Inflammatory macrophage treated with lipopolysaccharide for 4 hours (primary cell): ENCODE data around the gene UBE2E1.
A peak's percentile ranks its signal among the peaks of the same experiment; 100 is the strongest.
"Not testable (repeated sequence)": the region's sequence is repeated elsewhere in the genome, so short reads cannot be mapped to it uniquely, and the experiment has no call there.

Experiments
- DNase-seq: peaks from one replicate; pipeline ENCODE4 v3.0.0-alpha.2; 2020

UBE2E1 gene

GRCh38 chr3:23822559-23822958 is 16.8 kb downstream of the UBE2E1 start:
- DNase-seq = no peak

DNA sequence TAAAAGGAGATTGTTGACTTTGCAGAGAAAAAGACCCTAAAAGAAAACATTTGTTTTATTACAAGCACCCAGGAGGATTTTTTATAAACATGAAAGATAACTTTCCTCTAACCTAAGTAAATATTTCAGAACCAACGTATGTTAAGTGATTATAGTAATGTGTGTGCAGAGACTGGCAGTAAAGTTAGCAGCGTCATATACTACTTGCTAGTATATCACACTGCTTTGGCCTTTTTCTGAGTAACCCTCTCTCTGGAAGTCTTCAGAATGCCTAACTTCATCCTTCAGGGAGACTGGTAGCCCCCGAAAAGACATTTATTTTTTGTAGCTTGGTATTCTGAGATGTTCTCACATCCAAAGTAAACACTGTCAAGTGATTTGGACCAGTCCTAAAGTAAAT is 17.9 kb downstream of the UBE2E1 start:
- no peak for DNase-seq

DNA sequence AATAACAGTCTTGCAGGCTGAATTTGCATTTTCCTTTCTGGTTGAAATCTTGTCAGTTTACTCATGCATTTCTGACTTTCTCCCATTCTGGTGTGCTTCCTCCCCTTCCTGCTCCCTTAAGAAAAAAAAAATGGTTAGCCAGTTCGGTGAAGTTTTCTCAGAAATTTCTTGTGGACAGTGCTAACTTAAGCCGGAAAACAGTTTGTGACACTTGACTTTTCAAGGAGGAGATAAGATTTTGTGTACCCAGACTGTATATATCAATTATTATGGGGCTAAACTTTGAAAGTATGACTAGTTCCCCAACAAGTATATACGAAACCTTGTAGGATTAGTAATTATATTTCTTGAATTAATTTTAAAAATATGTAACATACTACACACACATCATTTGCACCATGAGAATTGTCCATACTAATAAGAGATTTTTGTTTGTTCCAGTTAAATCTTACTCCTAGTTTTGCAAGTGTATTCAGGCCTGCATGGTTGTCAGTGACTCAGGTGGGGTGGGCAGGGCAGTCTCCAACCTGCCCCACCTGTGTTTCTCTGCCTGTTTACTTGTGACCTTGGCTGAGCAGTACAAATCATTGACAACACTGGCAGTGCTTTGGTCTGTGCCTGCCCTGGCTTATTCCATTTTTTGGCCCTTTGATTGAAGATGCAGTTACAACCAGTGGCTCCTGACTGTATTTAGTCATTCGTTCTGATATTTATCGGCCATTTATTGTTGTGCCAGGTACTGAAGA is 19.1 kb downstream of the UBE2E1 start:
- DNase-seq = no peak

GRCh38 chr3:23825802-23826201 is 20.0 kb downstream of the UBE2E1 start:
- DNase-seq = no peak

GRCh38 chr3:23826382-23827064 is 20.8 kb downstream of the UBE2E1 start:
- DNase-seq = no peak

DNA sequence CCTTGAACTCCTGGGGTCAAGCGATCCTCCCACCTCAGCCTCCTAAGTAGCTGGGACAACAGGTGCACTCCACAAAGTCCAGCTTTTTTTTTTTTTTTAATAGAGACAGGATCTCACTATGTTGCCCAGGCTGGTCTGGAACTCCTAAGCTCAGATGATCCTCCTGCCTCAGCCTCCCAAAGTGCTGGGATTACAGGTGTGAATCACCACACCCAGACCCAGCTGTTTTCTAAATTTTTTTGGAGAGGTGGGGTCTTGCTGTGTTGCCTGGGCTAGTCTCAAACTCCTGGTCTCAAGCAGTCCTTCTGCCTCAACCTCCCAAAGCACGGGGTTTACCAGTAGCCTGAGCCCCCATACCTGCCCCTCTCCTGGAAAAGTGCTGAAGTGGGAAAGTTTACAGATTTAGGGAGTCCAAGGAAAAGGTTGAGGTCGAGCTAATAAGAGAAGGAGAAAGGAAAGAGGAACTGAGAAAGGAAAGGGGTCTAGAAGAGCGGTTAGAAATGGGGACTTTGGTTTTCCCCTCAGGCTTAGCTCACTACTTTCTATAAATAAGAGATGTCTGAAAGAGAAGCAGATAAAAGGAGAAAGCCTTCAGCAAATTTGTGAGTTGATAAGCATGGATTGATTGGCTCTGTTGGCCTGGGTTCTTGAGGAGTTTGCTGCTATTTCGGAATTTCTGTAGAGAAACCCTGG is 23.6 kb downstream of the UBE2E1 start:
- DNase-seq = peak; percentile 55

DNA sequence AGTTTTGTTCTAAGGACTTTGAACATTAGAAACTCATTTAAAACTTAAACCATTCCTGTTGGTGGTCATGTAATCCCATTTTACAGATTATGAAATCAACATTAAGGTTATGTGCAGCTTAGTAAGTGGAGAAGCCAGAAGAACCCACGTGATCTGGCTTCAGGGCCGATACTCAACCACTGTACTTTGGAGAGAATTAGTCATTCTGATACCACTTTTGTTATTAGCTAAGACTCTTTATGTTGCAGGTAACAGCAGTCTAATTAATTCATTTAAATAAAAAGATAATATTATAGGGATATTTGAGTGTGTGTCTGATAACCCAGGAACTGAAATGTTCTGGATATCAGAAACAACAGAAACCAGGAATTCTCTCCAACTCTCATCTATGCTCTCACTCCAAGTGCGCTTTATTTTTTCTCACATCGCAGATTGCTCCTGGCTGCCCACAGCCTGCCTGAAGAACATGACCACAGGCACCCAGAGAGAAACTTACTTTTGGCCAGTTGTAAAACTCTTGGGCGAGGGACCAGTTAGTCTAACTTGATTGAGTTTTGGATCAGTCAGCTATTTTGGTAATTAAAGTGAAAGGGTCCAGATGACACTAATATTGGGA is 25.2 kb downstream of the UBE2E1 start:
- no peak for DNase-seq

- no peak for DNase-seq
Measured at GRCh38 chr3:23831517-23832394, 26.0 kb downstream of the UBE2E1 start.

GRCh38 chr3:23832523-23832922 is 26.8 kb downstream of the UBE2E1 start:
- DNase-seq = no peak

- DNase-seq = no peak
Measured at GRCh38 chr3:23834082-23834870, 28.5 kb downstream of the UBE2E1 start.

GRCh38 chr3:23835087-23835486 is 29.3 kb downstream of the UBE2E1 start:
- DNase-seq = no peak

DNA sequence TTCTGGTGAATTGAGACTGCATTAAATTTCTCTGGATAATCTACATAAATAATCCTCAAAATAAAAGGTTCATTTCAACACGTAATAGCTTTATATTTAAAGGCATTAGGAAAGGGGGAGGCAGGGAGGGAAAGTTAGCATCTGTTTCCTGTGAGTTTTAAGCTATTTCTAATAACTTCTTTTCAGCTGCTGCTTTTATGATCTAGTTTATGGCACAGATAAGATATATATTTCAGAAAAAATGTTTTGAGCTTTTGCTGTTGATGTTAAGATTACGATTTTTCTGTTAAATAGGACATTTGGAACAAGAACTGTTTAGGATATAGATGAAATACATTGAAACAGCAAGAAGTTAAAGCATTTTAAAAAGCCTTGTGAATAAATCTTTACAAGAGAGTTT is 30.0 kb downstream of the UBE2E1 start:
- no peak for DNase-seq

- DNase-seq = peak; percentile 57
Measured at GRCh38 chr3:23836536-23837230, 30.9 kb downstream of the UBE2E1 start.

DNA sequence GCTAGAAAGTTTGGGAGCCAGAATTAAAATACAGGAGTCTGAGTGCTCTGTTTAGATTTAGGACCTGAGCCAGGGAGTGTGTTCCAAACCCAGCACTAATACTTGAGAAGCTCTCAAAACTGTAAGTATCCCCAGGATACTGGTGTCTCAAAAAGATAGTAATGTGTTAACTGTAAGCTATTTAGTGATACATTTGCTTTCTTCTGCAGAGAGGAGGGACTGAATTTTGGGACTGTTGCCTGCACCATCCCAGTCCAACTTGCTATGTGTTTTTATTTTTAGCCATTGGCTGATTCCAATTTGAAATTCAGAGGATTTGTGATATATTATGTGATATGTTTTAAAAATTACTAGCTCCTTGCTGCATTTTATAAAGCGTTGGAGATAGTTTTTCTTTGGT is 31.5 kb downstream of the UBE2E1 start:
- no peak for DNase-seq

DNA sequence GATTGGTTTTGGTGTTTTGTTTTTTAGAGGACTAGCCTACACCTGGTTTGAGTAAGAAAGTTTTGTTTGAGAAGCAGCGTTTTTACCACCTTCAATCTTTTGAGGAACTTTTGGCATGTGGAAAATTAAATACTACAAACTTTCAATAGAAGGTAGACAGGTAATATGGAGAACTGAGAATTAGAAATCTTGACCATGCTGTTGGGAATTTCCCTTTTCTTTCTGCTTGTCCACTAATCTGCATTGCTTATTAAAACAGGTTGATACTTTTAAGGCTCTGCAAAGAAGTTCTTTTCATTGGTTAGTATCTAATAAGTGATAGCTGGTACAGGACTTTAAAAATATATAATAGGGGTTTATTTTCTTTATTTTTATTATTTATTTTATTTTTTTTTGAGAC is 31.9 kb downstream of the UBE2E1 start:
- DNase-seq = no peak

- DNase-seq = no peak
Measured at GRCh38 chr3:23840521-23840920, 34.8 kb downstream of the UBE2E1 start.

DNA sequence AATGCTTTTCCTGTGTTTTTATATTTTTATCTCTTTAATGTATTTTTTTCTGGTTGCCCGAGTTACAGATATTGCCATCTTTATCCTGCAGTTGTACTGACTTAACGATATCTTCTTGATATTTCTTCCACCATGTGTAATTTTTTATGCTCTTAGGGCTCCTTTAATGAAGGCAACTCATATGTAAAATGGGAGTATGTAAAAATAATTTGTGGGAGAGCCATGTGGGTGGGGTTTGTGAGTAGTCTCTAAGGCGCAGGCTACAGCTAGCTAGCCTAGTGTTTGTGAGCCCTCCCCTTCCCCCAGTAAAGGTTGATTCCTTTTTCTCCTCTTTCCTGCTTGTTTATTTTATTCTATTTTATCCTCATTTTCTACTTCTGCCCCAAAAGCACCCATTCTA is 38.1 kb downstream of the UBE2E1 start:
- DNase-seq = no peak

GRCh38 chr3:23845326-23846216 is 39.8 kb downstream of the UBE2E1 start:
- peak; percentile 20 for DNase-seq

GRCh38 chr3:23849462-23849861 is 43.7 kb downstream of the UBE2E1 start:
- DNase-seq = not testable (repeated sequence)

DNA sequence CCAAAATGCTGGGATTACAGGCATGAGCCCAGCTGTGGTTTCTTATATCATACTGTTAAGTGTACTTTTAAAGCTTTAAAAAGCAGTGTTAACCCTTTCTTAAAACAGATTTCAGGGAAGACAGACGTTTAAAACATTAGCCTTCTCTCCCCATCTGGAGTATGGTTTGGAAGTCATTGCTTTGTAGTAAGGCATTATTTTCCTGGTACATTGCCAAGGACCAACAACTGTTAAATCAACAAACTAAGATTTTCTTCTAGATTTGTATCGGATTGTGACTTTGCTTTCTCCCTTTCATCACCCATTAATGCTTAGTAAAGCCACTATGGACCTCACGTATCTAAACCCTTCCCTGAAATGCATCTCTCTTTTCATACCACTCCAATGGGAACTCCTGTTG is 50.5 kb downstream of the UBE2E1 start:
- no peak for DNase-seq
